ENCODE results near the gene ATF3.
"Not testable (repeated sequence)": the region's sequence is repeated elsewhere in the genome, so short reads cannot be mapped to it uniquely, and the experiment has no call there.

The ATF3 gene

DNA sequence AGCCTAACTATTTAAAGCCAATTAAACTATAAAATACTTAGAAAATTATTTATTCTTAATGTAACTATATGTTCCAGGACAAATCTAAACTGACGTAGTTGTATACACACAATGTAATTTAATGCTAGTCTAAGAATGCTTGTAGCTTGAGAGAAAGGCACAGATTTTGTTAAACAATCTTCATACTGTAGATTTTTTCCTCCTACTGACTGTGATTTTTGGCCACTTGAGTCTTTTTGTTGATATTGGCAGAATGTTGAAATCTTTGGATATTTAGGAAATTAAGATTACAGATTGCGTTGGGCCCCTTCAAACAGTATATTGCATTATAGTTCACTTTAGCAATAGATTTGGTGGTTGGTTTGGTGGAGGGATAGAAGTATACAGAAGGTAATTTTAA lies 40.5 kb downstream of the ATF3 start:
- DNase-seq (ENCODE audit: low read depth) = no peak
- no peak overlapping the region for H3K4me3 ChIP-seq (ENCODE audit: low read depth, low read length)
- TF ChIP-seq, protein P1, sequence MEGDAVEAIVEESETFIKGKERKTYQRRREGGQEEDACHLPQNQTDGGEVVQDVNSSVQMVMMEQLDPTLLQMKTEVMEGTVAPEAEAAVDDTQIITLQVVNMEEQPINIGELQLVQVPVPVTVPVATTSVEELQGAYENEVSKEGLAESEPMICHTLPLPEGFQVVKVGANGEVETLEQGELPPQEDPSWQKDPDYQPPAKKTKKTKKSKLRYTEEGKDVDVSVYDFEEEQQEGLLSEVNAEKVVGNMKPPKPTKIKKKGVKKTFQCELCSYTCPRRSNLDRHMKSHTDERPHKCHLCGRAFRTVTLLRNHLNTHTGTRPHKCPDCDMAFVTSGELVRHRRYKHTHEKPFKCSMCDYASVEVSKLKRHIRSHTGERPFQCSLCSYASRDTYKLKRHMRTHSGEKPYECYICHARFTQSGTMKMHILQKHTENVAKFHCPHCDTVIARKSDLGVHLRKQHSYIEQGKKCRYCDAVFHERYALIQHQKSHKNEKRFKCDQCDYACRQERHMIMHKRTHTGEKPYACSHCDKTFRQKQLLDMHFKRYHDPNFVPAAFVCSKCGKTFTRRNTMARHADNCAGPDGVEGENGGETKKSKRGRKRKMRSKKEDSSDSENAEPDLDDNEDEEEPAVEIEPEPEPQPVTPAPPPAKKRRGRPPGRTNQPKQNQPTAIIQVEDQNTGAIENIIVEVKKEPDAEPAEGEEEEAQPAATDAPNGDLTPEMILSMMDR (IDR thresholded peaks at IDR 0.05; ENCODE audit: control insufficient read depth, extremely low read depth, insufficient read depth) = no peak

- TF ChIP-seq, protein P1 (IDR thresholded peaks at IDR 0.05; ENCODE audit: control insufficient read depth, extremely low read depth, insufficient read depth) = no peak
- H3K4me3 ChIP-seq (ENCODE audit: low read depth, low read length) = no peak overlapping the region
- no peak for DNase-seq (ENCODE audit: low read depth)
Measured at GRCh38 chr1:212650228-212650627, 41.7 kb downstream of the ATF3 start.

- H3K4me3 ChIP-seq (ENCODE audit: low read depth, low read length) = no peak overlapping the region
- no peak for DNase-seq (ENCODE audit: low read depth)
- TF ChIP-seq, protein P1 (IDR thresholded peaks at IDR 0.05; ENCODE audit: control insufficient read depth, extremely low read depth, insufficient read depth) = no peak
Measured at GRCh38 chr1:212651521-212651920, 43.0 kb downstream of the ATF3 start.

- H3K4me3 ChIP-seq (ENCODE audit: low read depth, low read length) = no peak overlapping the region
- DNase-seq (ENCODE audit: low read depth) = no peak
- TF ChIP-seq, protein P1 (IDR thresholded peaks at IDR 0.05; ENCODE audit: control insufficient read depth, extremely low read depth, insufficient read depth) = no peak
Measured at GRCh38 chr1:212651977-212652376, 43.4 kb downstream of the ATF3 start.

DNA sequence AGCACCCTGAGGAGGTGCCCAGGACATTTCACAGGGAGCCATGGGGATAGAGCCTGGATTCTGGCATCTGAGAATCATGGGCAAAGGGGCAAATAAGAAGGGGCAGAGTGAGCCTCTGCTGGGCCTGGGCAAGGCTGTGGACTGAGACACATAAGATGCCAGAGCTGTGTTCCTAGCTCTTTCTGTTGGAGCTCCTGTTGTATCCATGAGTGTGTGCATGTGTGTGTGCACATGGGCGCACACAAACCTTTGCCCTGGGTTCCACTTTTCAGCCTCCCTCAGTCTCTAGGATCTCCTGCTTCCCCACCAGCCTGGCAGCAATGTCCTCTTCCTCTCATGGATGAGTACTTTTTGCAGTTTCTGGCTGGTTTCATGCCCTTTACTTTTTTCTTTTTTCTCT lies 44.0 kb downstream of the ATF3 start:
- TF ChIP-seq, protein P1 (IDR thresholded peaks at IDR 0.05; ENCODE audit: control insufficient read depth, extremely low read depth, insufficient read depth) = no peak
- DNase-seq (ENCODE audit: low read depth) = no peak
- H3K4me3 ChIP-seq (ENCODE audit: low read depth, low read length) = no peak overlapping the region

DNA sequence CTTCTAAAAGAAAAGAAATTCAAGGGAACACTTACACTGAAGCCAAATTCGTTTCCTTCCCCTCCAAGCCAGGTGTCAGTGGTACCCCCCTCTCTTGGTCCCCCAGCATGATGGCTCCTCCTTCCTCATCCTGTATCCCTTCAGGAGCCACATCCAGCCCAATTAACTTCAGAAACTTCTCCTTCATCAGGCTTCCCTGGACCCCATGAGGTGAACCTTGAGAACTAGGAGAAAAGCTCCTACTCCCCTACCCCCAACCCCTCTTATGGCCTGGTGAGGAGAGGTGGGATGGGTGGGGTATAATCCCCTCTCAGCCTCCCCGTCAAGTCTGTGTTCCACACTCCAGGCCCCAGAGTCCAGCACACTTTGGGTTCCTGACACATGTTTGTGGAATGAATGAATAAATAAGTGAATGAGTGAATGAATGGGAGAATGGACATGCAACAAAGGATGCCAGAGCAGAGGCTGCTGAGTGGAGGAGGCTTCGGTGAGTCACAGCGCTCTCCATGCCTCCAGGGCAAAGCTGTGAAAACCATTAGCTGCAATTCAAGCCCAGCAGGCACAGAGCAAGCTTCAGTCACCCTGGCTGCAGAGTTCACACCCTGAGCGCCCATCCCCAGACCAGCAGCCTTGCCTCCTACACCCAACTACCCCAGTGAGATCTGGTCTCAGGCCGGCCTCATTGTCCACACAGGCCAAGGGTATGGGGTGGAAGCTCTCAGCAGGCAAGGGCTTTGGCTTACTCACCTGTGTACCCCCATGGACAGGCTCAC lies 47.3 kb downstream of the ATF3 start:
- no peak for DNase-seq (ENCODE audit: low read depth)
- TF ChIP-seq, protein P1 (IDR thresholded peaks at IDR 0.05; ENCODE audit: control insufficient read depth, extremely low read depth, insufficient read depth) = no peak

GRCh38 chr1:212656730-212657129 lies 48.2 kb downstream of the ATF3 start:
- H3K4me3 ChIP-seq (ENCODE audit: low read depth, low read length) = no peak overlapping the region
- DNase-seq (ENCODE audit: low read depth) = no peak
- TF ChIP-seq, protein P1 (IDR thresholded peaks at IDR 0.05; ENCODE audit: control insufficient read depth, extremely low read depth, insufficient read depth) = no peak

More for the DNA sequence above, 47.3 kb downstream of the ATF3 start:
- no peak overlapping the region for H3K4me3 ChIP-seq (ENCODE audit: low read depth, low read length)

DNA sequence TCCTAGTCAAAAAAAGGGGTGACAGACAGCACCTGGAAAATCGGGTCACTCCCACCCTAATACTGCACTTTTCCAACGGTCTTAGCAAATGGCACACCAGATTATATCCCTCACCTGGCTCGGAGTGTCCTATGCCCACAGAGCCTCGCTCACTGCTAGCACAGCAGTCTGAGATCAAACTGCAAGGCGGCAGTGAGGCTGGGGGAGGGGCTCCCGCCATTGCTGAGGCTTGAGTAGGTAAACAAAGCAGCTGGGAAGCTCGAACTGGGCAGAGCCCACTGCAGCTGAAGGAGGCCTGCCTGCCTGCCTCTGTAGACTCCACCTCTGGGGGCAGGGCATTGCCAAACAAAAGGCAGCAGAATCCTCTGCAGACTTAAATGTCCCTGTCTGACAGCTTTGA lies 49.7 kb downstream of the ATF3 start:
- not testable (repeated sequence) for DNase-seq (ENCODE audit: low read depth); H3K4me3 ChIP-seq (ENCODE audit: low read depth, low read length)
